ENCODE data around the gene MRPS10. TPM values are rescaled to one million over a fixed set of nuclear protein-coding genes. Genes with fewer than 3 reads are reported as not detected.
A peak's percentile ranks its signal among the peaks of the same experiment; 100 is the strongest.

The MRPS10 gene
- total RNA-seq, 1 donor from 2014 or later = 35.7 TPM

DNA sequence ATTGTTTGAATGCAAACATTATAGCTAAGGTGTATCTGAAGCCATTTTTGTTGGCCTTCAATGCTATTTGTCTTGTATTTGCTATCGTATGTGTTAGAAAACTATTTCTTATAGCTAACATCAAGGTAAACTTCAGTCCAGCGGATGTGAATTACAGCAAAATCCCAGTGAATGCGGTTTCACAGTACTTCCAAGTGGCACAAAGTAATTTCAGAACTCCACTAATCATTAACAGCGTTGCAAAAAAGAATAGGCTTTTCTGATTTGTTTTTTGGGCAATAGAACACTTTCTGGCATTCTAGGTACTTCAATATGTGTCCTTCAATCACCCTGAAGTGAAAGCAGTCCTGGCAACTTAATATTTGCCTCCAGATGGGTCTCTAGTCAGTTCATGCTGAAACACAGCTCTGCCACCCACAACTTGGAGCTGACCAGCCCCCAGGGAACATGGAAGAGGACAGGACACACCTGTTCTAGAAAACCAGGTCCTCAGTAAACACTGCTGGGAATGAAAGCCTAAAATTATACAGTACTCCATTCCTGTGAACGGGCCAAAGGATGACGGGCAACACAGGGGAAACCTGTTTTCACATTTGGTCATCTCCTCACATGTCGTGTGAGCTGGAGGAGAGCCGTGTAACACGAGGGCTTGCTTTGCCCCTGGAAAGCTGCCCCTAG lies 9.7 kb upstream of the MRPS10 start:
- ChIA-PET CTCF (interaction anchor here (0.6 to 0.8 kb wide), 2 partner anchors 11 to 13 kb away, joined by 3 to 4 read pairs; no protein-coding TSS in a partner anchor), POLR2A (interaction anchor here (1.2 kb wide), 1 partner anchor 10 kb away, joined by 3 read pairs; the partner anchor contains the start of gene MRPS10)
- DNase-seq (no peak), ATAC-seq (ENCODE audit: low read depth) (no peak)
- H3K36me3 Mint-ChIP-seq (ENCODE audit: low read depth) = no peaks in the 10 kb centered on the region
- H3K27me3 Mint-ChIP-seq = no peaks in the 10 kb centered on the region
- no peaks in the 10 kb centered on the region for H3K9me3 Mint-ChIP-seq
- intact Hi-C loops (cut with micrococcal nuclease) = no loop called here
- H3K4me1 Mint-ChIP-seq = peaks cover 11% of the 10 kb centered on the region
- TF ChIP-seq, protein P1, sequence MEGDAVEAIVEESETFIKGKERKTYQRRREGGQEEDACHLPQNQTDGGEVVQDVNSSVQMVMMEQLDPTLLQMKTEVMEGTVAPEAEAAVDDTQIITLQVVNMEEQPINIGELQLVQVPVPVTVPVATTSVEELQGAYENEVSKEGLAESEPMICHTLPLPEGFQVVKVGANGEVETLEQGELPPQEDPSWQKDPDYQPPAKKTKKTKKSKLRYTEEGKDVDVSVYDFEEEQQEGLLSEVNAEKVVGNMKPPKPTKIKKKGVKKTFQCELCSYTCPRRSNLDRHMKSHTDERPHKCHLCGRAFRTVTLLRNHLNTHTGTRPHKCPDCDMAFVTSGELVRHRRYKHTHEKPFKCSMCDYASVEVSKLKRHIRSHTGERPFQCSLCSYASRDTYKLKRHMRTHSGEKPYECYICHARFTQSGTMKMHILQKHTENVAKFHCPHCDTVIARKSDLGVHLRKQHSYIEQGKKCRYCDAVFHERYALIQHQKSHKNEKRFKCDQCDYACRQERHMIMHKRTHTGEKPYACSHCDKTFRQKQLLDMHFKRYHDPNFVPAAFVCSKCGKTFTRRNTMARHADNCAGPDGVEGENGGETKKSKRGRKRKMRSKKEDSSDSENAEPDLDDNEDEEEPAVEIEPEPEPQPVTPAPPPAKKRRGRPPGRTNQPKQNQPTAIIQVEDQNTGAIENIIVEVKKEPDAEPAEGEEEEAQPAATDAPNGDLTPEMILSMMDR (IDR thresholded peaks at IDR 0.05) = no peak
- no peak overlapping the region for H3K4me3 Mint-ChIP-seq
- no peak overlapping the region for H3K27ac Mint-ChIP-seq

GRCh38 chr6:42226645-42227143 lies 9.0 kb upstream of the MRPS10 start:
- ChIA-PET CTCF (interaction anchor here (0.6 to 0.8 kb wide), 2 partner anchors 10 to 12 kb away, joined by 3 to 4 read pairs; no protein-coding TSS in a partner anchor), POLR2A (interaction anchor here (1.2 kb wide), 1 partner anchor 9 kb away, joined by 3 read pairs; the partner anchor contains the start of gene MRPS10)
- no peak overlapping the region for H3K27ac Mint-ChIP-seq
- DNase-seq (no peak), ATAC-seq (ENCODE audit: low read depth) (no peak)
- TF ChIP-seq, protein P1 (IDR thresholded peaks at IDR 0.05) = no peak
- H3K4me3 Mint-ChIP-seq = no peak overlapping the region
- H3K27me3 Mint-ChIP-seq = no peaks in the 10 kb centered on the region
- intact Hi-C loops (cut with micrococcal nuclease) = no loop called here
- peaks cover 11% of the 10 kb centered on the region for H3K4me1 Mint-ChIP-seq
- H3K9me3 Mint-ChIP-seq = no peaks in the 10 kb centered on the region
- no peaks in the 10 kb centered on the region for H3K36me3 Mint-ChIP-seq (ENCODE audit: low read depth)

- H3K4me1 Mint-ChIP-seq = peaks cover 11% of the 10 kb centered on the region
- H3K9me3 Mint-ChIP-seq = no peaks in the 10 kb centered on the region
- ATAC-seq (ENCODE audit: low read depth) (no peak), DNase-seq (no peak)
- no peak overlapping the region for H3K4me3 Mint-ChIP-seq
- ChIA-PET CTCF (interaction anchor here (1.4 kb wide), 1 partner anchor 11 kb away, joined by 4 read pairs; no protein-coding TSS in a partner anchor), POLR2A (no interaction called here)
- no peak overlapping the region for H3K27ac Mint-ChIP-seq
- intact Hi-C loops (cut with micrococcal nuclease) = no loop called here
- no peaks in the 10 kb centered on the region for H3K36me3 Mint-ChIP-seq (ENCODE audit: low read depth)
- no peaks in the 10 kb centered on the region for H3K27me3 Mint-ChIP-seq
- TF ChIP-seq, protein P1 (IDR thresholded peaks at IDR 0.05) = no peak
These were observed 8.5 kb upstream of the MRPS10 start for GRCh38 chr6:42226161-42226611.

DNA sequence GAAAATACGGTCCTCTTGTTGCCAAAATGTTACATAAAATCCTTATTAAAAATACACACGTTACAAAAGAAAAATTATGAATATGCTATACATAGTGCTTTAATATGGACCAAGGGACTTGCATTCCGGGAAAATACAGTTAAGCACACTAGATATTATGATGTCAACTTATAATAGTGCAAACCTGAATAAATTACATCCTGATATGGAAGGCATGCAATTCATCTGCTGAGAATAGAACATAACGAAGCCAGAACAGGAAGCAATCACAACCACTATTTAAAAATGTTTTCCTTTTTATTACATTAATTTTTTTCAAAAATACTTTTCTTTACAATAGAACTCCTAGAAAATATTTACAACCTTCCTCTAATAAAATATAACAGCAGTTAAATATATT lies 7.8 kb upstream of the MRPS10 start:
- Mint-ChIP-seq H3K4me3 (no peak overlapping the region), H3K27me3 (no peaks in the 10 kb centered on the region), H3K27ac (peak overlapping the region; percentile 88), H3K4me1 (peaks cover 13% of the 10 kb centered on the region), H3K9me3 (no peaks in the 10 kb centered on the region), H3K36me3 (ENCODE audit: low read depth) (no peaks in the 10 kb centered on the region)
- intact Hi-C loops (cut with micrococcal nuclease) = no loop called here
- ATAC-seq (ENCODE audit: low read depth) = no peak
- DNase-seq = no peak
- CTCF ChIA-PET = interaction anchor here (1.4 kb wide), 1 partner anchor 10 kb away, joined by 4 read pairs; no protein-coding TSS in a partner anchor
- TF ChIP-seq, protein P1 (IDR thresholded peaks at IDR 0.05) = no peak
- POLR2A ChIA-PET = interaction anchor here (0.5 to 1.4 kb wide), 6 partner anchors 13 to 828 kb away, joined by 3 to 6 read pairs (median 3); partner anchors contain the start of gene CUL7

DNA sequence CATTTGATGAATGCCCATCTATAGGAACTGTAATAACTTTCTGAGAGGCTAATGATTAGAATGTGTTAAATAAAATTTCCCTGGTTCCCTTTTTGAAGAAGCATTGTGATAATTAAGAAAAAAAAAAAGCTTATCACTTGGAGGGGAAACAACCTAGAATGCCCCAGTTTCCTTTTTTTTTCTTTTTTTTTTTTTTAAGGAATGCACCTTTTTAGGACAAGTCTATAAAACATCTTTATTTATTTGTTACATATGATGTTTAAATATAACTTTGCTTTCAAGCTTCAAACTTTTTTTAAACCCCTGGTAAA lies 7.3 kb upstream of the MRPS10 start:
- Mint-ChIP-seq H3K27me3 (no peaks in the 10 kb centered on the region), H3K4me1 (peaks cover 13% of the 10 kb centered on the region), H3K9me3 (no peaks in the 10 kb centered on the region), H3K4me3 (peak overlapping the region; percentile 72), H3K27ac (peak overlapping the region; percentile 88), H3K36me3 (ENCODE audit: low read depth) (no peaks in the 10 kb centered on the region)
- TF ChIP-seq, protein P1 (IDR thresholded peaks at IDR 0.05) = no peak
- DNase-seq (no peak), ATAC-seq (ENCODE audit: low read depth) (peak; percentile 15)
- intact Hi-C loops (cut with micrococcal nuclease) = no loop called here
- CTCF ChIA-PET = interaction anchor here (1.4 kb wide), 1 partner anchor 9 kb away, joined by 4 read pairs; no protein-coding TSS in a partner anchor
- POLR2A ChIA-PET = interaction anchor here (0.5 to 1.4 kb wide), 7 partner anchors 13 to 828 kb away, joined by 3 to 6 read pairs (median 3); partner anchors contain the start of genes CUL7 and RPL7L1

All from activated B cell treated with CpG ODN at 0.5 μM for 24 hours (primary cell).